ENCODE results near the gene PIK3R5.

The PIK3R5 gene

DNA sequence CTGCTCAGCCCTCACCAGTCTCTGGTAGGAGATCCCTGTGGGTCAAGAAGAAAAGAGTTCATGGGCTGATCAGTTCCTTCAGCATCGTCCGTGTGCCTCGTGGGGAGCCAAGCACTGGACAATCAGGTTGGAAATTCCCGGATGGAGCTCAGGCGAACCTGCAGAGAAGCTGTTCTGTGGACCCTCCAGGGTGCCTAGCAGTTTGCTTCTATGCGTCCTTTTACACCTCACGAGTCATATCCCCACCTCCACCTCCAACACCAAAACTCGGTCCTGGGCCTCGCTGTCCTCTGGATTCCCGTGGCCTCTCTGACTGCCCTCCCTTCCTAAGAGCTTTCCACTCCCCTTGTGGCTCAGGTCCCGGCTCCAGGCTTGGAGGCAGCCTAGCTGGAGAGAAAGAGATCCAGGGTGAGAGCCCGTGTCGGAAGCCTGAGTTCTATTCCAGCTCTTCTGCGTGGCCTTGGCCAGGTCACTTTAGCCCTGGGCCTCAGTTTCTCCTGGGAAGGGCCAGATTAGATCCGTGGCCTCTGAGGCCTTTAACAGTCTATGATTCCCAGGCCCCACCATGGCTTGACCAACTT is 71.8 kb downstream of the PIK3R5 start:
- no peak for DNase-seq

DNA sequence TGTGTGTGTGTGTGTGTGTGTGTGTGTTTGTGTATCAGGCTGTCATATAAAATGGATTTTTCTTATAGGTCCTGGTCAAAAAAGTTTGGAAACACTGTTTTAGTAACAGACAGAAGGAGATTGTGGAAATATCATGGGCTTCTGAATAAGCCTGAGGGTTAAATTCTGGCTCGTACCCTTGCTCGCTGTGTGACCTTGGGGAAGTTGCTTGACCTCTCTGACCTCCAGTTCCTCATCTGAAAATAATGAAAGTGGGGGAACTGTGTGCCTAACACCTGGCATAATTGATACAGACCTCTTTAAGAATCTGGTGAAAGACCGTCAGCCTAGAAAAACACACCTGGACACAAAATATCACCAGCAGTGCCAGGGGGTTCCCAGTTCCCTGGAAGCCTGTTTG is 72.4 kb downstream of the PIK3R5 start:
- DNase-seq = no peak

DNA sequence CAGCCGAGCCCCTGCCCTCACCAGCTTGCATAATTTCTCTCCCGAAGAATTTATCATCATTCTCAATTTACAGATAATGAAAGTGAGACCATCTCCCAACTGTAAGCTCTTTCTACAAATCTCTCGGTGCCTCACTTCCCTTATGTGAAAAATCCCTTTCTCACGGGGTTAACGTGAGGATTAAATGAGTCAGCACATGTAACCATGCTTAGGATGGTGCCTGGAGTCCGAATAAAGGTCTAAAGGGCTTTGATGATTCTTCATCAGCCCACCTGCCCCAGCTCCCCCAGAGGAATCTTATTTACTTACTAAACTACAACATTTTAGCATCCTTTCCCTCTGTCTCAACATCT is 73.2 kb downstream of the PIK3R5 start:
- DNase-seq = no peak

DNA sequence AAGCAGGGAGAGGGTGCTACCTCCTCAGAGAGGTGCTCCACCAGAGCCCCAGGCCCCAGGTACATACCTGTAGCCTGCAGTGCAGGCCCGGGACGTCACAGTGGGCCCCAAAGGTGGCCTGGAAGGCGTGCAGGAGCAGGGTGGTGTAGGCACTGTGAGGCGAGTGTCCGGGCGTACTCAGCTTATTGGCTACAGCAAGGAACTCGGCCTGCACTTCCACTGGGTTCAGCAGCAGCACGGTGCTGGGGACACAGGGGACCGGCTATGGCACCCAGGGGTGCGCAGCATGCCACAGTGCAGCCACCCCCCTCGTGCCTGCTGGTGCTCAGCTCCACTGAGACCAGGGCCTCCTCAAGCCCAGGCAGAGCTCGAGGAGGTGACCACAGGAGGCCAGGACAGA is 74.8 kb downstream of the PIK3R5 start:
- no peak for DNase-seq

DNA sequence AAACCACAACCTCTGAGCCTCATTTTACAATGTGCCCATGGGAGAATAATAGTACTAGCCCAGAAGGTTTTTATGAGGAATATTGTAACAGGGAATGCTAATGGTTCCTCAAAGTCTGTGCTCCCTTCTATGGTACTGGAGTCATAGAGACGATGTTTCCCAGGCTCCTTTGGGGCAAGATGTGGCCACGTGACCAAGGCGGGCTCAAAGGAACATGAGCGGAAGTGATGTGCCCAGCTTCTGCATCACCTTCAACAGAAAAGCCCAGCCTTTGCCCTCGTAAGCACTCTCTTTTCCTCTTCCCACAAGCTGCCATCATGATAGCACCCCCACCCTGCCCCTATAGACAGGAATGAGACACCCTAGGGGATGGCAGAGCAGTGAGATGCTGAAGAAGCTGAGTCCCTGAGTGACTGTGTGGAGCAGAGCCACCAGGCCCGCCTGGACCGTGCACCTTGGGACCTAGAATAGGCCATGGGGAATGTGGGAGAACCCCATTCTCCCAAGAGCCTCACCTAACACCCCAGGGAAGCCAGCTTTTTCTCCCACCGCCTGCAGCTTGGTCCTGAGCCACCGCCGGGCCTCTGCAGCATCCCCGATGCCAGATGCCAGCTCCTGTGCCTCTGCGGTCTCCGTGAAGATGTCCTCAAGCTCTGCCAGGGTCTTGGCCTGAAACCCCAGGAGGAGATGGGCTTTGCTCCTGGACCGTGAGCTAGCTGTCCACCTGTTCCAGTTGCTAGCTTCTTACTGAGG is 75.9 kb downstream of the PIK3R5 start:
- no peak for DNase-seq

DNA sequence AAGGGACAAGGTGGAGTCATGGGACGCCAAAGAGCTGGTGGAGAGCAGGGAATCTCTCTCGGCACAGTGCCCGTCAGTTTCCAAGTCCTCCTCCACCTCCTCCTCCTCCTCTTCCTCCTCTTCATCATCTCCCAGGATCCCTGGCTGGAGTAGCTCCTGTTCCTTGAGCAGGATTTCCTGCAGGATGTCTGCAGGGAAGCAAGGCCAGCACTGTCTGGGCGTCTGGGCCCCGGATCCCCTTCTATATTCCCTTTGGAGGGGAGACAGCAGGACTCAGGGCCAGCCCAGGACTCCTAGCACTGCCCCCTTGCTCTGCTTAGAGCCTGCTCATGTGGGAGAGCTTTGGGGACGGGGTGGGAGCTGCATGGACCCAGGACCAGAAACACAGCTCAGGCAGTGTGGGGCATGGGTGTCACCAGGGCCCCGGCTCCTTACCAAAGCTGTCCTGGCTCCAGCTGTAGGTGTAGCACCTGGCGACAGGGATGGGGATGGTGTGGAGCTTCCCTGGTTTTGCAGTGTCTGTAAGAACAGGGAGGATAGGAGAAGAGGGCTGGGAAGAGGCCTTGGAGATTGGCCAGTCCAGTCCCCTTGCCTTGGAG is 76.7 kb downstream of the PIK3R5 start:
- DNase-seq = no peak

DNA sequence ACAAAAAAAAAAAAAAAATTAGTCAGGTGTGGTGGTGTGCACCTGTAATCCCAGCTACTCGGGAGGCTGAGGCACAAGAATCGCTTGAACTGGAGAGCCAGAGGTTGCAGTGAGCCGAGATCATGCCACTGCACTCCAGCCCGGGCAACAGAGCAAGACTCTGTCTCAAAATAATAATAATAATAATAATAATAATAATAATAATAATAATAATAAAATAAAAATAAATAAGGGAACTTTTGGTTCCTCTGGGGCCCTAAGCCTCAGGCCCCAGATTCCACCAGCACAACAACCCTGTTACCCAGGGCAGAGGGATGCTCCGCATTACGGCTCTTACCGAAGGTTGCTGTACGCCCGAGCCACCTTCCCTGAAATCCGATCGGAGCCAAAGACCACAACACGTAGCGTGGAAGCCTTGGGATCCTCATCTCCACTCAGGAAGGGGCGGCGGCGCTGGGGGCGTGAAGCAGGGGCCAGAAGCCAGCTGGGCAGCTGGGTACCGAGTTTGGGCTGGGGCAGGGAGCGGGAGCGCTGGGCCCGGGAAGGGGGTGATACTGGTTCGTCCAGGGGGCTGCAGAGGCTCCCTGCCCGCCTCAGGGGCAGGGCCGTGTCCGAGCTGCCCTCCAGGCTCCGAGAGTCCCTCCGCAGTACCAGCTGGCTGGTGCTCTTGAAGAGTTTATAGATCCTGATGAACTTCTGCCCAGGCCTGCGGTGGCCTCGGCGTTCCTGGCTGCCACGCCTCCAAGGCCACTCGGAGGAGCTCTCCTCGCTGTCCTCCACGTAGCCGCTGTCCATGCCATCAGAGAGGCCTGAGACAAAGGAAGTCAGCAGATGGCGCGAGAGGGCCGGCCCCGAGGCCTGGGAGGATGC is 77.4 kb downstream of the PIK3R5 start:
- DNase-seq = no peak

DNA sequence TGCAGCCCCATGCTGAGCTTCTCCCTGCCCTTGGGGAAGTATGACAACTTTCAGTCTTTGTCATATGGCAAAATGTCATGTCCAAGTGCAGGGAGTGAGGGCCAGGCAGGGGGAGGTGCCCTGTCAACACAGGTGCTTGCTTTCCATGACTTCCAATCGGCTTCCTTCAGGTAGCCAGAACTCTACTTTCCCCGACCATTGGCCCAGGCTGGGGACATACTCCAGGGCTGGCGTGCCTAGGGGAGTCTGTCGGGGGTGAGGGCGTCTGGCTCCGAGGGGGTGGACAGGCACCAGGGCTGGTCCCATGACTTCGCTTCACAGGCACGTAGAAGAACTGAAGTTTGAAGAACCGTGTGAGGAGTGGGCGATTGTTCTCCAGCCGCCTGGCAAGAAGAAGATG is 78.2 kb downstream of the PIK3R5 start:
- no peak for DNase-seq

DNA sequence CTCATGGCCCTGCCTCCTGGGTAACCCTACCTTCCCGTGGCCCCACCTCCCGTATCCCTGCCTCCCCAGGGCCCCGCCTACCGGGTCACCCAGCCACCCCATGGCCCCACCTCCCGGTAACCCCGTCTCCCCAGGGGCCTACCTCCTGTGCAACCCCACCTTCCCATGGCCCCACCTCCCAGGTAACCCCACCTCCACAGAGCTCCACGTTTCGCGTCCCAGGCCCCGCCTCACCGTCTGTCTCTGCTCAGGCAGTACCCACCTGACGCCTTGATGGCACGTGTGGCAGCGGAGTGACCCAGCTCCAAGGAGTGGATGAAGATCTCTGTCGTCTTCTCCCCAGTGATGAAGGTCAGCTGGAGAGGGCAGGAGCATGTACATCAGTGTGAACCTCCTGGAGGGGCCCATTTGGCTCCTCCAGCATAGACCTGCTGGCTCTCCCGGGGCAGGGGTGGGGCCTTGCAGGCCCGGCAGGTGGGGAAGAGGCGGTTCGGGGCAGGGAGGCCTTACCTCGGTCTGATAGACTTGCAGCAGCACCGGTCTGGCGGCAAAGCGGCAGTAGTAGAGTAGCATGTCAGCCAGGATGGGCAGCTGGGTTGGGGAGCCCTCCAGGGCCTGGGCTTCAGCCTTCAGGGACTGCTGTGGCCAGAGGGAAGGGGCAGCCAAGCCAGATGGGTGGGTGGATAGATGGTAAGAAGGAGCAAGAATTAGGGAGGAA is 79.4 kb downstream of the PIK3R5 start:
- DNase-seq = no peak

DNA sequence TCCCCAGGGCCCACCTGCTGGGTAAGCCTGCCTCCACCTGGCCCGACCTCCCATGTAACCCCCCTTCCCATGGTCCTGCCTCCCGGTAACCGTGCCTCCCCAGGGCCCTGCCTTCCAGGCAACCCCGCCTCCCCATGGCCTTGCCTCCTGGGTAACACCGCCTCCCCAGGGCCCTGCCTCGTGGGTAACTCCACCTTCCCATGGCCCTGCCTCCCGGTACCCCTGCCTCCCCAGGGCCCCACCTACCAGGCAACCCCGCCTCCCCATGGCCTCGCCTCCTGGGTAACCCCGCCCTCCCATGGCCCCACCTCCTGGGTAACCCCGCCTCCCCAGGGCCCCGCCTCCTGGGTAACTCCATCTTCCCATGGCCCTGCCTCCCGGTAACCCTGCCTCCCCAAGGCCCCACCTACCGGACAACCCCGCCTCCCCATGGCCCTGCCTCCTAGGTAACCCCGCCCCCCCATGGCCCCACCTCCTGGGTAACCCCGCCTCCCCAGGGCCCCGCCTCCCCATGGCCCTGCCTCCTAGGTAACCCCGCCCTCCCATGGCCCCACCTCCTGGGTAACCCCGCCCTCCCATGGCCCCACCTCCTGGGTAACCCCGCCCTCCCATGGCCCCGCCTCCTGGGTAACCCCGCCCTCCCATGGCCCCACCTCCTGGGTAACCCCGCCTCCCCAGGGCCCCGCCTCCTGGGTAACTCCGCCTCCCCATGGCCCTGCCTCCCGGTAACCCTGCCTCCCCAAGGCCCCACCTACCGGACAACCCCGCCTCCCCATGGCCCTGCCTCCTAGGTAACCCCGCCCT is 80.1 kb downstream of the PIK3R5 start:
- peak; percentile 58 for DNase-seq

DNA sequence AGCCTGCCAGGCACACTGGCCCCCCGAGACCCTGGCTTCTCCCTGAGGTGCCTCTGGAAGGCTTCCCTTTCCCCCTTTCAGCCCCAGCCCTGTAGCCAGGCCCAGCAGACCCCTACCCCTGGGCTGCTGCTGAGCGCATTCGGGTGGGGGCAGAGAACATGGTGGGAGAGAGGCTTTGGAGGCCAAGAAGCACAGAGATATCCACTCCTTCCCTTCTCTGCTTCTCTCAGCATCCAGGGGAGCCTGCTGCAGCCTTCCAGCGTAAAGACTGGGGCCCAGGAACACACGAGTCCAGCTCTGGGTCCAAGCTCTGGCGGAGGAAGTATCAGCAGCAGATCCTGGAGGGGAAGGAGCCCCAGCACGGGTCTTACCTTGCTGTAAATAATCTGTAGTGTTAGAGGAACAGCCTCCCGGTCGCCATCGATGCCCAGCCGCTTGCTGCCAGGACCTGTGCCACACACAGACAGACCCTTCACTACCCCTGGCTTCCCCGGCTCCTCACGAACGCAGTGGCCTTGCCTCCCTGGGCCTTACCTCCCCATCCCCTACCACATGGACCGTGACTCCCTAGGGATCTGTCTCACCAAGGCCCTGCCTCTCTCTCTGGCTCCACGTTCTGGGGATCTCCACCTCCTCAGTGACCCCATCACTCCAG is 81.0 kb downstream of the PIK3R5 start:
- DNase-seq = no peak

DNA sequence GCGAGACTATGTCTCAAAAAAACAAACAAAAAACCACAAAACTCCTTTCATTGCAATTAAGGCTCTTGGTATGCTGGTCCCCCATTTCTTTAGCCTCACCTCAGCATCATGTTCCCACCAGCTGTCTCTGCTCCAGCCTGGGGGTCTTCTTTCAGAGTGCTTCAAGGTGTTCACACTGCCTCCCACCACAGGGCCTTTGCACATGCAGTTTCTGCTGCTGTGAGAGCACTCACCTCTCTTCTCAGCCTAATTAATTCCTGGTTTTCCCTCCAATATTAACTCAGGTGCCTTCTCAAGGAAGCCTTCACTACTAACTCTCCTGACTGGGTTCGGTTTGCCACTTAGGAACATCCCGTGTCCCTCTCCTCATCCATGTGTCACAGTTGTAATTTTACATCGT is 82.2 kb downstream of the PIK3R5 start:
- DNase-seq = no peak

DNA sequence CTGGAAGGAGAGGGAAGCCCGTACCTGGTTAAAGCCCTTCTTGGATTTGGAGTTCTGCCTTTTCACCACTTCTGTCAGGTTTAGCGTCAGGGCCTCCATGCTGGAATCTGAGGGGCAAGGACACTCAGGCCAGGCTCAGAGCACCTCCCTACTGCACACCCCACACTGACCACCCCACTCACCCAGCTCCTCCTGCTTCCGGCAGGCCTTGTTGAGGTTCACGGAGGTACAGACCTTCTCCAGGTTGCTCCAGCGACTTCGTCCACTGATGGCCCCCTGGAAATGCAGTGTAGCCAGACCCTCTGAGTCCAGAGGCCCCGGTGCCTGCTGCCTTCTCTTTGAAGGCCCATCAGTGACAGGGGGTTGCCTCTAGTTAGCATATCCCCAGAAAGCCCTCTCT is 83.9 kb downstream of the PIK3R5 start:
- DNase-seq = no peak

DNA sequence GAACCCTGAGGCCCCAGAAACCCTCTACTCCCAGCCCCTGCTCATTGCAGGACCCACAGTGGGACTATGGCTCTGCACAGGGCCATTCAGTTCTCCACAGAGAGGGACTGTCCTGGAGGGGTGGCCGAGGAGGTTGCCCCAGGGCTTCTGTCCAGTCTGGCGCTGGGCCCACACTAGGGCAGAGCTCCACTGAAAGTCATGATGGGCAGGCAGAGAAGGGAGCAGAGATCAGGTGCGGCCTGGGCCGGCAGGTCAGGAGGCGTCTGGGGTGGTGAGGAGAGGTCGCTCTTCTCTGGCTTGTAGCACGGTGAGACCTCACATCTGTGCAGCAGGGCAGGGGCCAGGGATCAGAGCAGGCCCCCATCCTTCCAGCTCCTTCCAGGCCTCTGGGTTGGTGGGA is 85.0 kb downstream of the PIK3R5 start:
- no peak for DNase-seq

DNA sequence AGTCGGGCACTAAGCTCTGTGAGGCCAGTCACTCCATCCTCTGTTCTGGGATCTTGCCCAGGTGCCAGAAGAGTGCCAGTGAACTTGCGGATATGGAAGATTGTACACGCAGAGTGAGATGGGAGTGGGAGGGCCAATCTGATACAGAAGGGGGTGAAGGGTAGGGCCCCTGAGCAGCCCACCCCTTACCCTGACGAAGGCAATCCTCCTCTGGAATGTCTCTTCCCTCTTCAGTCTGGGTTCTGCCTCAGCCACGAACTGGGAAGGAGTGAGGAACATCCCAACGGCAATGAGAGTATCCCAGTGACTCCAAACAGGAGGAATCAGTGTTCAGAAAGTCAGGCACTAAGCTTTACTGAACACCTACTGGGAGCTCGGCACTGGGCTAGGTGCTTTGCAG is 86.1 kb downstream of the PIK3R5 start:
- DNase-seq = no peak

DNA sequence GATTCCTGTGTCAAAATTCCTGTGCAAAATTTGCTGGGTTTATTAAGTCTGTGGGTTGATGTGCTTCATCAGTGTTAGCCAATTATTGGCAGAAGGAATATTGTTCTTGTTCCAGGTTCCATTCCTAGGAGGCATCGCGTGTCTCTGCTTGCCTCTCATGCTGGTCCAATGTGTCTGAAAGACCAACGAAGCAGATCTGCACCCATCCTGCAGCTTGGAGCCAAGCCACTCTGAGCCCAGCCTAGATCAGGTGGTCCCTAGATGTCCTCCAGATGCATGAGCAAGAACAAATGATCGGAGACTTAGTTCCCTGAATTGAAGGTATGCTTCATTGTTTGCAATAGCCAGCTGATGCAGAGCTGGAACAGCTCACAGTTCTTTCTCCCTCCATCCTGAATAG is 87.5 kb downstream of the PIK3R5 start:
- DNase-seq = no peak

DNA sequence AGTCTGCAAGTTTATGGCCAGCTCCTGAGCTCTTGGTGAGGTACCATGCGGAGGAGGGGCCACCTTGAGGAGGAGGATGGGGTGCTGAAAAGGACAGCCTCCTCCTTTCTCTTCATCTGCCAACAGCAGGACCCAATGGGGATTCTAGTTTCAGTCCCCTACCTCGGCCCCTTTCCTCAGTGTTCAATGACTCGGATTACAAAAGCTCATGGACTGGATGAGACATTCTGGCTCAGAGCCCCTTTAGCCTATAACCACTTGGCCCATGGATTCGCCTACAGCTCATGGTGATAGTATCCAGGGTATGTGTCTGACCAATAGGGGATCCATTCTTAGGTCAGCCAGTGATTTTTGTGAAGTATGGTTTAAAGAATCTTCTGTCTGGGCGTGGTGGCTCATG is 89.5 kb downstream of the PIK3R5 start:
- DNase-seq = no peak

DNA sequence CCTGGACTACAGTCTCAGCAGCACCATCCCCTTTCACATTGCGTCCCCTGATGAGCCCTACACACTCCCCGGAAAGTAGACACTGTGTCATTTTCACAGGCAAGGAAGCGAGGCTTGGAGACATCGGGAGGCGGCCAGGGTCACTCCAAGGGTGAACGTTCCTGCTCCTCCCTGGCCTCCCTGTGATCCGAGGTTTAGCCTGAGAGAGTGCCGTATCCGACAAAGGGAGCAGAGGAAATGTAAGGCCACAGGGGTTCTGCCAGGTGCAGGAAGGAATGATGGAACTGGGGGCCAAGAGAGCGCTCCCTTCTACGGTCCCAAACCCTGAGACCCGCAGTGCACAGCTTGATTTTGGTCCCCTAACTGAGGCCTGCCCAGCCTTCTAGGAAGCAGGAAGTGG is 90.1 kb downstream of the PIK3R5 start:
- no peak for DNase-seq

DNA sequence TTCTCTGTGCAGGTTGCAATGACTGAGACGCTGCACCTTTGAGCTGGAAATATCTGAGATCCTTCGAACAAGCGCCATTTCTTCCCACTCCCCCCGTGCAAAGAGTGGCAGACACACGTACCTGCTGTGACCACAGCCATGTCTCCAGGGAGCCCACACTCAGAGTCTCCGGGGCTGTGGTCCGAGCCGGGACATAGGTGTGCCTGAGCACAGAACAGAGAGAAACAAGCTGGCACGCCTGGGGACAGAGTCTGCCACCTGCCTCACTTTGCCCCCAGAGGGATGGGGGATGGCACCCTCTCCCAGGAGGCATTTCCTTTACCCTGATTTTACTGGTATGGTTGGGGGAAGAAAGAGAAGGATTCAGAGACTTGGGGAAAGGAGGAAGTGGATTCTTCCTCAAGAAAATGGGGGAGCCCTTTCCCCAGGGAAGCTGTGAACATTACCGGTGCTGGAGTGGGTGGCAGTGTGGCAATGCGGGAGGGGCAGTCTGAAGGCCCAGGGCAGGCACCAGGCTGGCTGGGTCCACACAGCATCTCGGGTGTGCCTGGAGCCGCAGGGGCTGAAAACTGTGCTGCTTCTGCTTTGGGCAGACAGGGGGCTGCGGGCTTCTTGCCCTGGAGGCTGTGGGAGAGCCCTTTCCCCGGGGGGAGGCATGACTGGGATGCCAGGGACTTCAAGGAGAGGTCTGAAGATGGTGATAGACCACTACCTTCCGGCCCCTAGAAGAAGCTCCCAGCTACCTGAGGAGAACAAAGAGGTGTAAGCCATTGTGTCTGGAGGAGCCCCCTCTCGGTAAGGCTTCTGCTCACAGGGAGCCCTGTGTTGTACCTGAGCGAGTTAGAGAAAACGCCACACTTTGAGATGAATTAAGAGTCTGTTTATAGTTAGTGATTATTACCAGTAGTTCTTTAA is 91.4 kb downstream of the PIK3R5 start:
- no peak for DNase-seq

DNA sequence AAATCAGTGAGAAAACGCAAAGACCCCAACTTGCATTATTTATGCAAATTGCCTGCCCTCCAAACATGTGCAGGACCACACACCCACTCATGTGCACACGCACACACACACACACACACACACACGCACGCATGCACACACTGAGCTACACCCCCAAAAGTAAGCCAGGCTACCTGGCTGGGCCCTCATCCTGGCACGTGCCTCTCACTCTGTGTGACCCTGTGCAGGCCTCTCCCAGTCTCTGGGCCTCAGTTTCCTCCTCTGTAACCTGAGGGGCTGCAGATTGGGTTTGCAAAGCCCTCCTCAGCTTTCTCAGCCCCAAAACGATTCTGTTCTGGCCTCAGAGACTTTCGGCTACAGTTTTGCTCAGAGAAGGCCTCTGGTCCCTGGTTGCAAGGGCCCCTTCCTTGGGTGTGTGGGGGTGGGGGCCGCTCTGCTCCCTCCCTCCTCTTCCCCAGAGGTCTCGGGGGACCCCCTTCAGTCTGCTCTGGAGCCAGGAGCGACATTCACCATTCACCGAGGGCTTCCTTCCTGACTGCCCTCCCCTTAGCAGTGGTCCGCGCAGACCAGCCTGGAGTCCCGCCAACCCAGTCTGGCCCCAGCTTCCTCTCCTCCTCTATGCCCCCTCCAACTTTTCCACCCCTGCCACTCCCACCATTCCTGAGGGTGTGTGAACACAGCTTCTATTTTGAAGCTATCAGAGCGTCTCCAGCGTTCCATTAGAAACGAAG is 92.6 kb downstream of the PIK3R5 start:
- DNase-seq = no peak

Data from stimulated activated naive CD4-positive, alpha-beta T cell treated with Interleukin-2 at 50 U/mL for 16 hours (primary cell).